ENCODE data around the gene SLC12A4.
"Not testable (repeated sequence)": the region's sequence is repeated elsewhere in the genome, so short reads cannot be mapped to it uniquely, and the experiment has no call there.

SLC12A4 gene

DNA sequence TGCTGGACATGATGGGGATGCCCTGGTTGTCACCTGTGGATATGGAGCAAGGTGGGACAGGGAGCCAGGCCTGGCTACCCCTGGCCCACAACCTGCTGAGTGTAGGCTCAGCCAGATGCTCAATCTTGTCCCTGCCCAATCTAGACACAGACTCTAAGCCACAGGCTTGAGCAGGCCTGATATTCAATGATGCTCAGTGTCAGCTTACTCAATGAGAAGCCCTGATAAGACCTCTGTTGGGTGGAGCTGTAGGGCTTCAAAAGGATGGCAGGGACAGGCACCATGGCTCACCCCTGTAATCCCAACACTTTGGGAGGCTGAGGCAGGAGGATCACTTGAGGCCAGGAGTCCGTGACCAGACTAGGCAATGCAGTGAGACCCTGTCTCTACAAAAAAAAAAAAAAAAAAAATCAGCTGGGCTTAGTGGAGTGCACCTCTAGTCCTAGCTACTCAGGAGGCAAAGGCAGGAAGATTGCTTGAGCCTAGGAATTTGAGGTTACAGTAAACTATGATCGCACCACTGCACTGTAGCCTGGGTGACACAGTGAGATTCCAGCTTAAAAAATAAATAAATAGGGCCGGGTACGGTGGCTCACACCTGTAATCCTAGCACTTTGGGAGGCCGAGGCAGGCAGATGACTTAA is 27.9 kb downstream of the SLC12A4 start:
- no peak for DNase-seq

DNA sequence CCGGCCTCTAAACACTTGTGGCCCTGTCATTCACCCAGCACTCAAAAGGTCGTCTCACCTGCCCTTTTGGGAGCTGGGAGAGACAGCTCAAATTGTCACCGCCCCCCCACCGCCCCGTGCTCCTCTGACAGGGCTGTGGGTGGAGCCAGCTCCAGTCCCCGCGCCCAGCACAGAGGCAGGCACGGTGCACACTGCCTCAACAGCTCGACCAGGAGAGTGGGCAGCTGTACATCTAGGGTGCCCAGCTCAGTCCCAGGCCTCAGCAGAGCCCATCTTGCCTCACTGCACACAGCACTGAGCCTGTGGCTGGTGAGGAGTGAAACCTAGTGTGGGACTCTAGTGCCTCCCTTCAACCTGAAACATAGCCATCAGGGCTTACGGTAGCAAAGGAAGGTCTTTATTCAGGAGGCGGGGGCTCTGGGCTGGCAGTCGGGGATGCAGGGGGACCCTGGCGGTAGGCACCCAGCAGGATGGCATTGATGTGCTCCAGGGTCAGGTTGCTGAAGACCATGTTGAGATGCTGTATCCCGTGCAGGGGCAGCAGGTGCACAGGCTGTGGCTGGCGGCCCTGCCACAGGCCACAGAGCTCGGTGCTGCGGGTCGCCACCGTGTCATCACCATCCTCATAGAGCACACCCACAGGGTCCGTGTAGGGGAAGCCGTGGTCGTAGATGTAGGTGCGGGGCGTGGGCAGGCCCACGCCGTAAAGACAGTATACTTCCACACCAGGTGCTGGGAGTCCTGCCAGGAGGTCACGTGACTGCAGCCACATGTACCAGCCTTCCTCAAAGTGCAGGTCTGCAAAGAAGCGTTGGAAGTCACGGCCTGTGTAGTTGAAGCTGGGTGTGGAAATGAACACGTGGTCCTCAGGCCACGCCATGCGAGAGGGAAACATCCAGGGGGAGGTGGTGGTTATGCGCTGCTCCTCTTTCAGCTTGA is 28.7 kb downstream of the SLC12A4 start:
- peak; percentile 24 for DNase-seq

DNA sequence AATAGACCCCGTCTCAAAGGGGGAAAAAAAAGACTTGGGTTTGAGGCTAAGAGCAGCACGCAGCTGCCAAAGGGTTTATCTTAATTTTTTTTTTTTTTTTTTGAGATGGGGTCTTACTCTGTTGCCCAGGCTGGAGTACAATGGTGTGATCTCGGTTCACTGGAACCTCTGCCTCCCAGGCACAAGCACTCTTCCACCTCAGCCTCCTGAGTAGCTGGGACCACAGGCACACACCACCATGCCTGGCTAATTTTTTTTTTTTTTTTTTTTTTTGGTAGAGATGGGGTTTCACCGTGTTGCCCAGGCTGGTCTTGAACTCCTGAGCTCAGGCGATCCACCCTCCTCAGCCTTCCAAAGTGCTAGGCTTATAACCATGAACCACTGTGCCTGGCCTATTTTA is 30.7 kb downstream of the SLC12A4 start:
- DNase-seq = not testable (repeated sequence)

DNA sequence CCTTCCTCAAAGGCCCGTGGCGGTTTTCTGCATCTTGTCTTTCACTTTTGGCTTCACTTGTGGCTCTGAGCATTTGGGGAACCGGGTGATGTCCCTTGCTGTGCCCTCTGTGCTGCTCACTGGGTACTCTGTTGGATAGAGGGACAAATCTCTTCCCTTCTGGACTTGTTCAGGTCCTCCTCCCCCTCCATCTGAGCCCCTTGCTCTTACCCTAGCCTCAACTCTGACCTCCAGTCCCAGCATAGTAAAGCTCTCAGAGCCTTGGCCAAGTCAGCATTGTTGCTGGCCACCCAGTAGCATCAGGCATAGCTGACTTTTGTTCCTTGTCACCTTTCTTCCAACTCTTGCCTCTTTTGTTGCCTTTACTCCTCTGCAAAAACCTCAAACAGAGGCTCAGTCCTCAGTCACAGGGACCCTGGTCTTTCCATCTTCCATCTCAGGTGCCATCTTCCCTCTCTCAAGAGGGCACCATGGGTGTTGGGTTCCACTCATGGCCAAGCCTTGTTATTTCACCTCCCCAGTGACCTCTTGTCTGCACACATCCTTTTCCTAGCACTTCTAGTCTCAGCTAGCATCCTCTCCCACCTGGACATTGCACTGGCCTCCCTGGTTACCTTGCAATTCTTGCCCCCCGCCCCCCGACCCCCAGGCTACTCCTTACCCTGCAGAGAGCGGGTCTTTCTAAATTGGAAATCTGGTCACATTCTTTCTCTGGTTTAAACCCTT is 31.4 kb downstream of the SLC12A4 start:
- DNase-seq = peak; percentile 84

DNA sequence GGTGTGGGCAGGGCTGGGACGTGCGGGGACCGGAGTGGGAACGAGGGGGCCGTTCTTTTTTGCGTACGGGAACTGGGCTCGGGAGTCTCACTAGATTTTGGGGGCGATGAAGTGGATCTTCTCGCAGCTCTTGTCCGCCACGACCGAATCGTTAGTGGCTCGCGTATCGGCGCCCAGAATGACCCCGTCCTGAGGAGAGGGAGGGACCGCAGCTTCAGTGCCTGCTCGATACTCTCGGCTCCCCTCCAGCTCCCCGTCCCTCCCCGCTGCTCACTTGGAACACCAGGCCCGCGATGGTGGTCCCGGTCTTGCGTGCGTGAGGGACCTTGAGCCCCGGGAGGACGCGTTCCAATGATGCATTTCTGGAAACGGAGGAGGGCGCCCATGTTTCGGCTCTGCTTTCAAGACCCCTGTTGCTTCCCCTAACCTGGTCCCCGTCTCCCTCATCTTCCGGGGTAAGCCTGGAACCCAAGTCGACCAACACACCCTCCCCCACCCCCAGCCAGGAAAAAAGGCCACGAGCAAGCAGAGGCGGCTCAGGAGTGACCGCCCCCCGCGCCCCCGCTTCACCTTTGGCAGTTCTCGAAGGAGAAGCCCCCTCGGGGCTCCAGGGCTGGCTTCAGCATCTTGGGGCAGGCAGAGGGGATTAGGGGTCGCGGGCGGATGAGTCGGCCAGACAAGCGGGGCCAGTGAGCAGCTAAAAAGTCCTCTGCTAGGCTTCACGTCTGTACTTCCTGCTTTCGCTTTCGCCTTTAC is 32.1 kb downstream of the SLC12A4 start, which contains the start of gene PSMB10:
Gene PSMB10, minus strand, starts transcription at position 727 of the 756 bp plus-strand sequence. Its CDS starts 101 bp downstream, at position 626.
- peak; percentile 25 for DNase-seq

DNA sequence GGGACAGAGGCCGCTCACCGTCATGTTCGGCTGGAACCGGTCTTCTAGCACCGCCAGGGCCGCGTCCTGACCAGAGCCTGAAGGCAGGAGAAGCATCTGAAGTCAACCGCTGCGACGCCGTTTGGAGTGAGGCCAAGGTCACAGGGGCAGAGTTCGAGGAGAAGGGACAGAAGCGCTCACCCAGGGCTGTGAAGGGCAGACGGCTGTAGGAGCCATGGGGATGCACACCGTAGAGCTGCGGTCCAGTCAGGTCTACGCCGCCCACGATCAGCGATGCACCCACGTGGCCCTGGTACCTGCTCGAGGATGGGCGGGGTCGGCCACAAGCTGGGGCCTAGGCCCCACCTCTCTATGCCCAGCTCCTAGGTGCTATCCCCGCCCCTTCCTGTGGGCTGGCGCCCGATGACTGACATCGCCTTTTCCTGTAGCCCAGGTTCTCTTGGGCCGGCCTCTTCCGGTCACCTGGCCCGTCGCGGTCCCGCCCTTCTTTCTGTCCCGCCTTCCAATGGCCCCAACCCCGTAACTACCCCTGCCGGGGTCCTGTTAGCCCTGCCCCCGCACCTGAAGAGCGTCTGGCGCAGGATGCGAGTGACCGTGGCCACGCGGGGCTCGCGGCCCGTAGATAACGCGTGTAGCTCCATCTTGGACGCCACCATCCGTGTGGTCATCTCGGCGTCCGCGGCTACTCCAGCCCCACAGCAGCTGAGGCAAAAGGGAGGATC is 32.9 kb downstream of the SLC12A4 start:
- peak; percentile 97 for DNase-seq

DNA sequence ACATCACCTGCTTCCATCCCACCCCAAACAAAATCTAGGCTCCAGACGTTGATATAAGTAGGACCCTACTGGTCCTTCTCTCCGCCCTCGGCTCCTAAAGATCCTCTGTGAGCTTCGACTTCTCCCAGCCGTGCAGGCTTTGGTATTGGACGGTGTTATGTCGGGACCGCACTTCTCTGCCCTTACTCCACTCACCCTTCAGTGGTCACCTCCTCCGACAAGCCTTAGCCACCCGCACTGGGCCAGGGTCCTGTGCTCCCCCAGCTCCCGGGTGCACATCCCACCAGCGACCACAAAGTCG is 33.4 kb downstream of the SLC12A4 start:
- no peak for DNase-seq

DNA sequence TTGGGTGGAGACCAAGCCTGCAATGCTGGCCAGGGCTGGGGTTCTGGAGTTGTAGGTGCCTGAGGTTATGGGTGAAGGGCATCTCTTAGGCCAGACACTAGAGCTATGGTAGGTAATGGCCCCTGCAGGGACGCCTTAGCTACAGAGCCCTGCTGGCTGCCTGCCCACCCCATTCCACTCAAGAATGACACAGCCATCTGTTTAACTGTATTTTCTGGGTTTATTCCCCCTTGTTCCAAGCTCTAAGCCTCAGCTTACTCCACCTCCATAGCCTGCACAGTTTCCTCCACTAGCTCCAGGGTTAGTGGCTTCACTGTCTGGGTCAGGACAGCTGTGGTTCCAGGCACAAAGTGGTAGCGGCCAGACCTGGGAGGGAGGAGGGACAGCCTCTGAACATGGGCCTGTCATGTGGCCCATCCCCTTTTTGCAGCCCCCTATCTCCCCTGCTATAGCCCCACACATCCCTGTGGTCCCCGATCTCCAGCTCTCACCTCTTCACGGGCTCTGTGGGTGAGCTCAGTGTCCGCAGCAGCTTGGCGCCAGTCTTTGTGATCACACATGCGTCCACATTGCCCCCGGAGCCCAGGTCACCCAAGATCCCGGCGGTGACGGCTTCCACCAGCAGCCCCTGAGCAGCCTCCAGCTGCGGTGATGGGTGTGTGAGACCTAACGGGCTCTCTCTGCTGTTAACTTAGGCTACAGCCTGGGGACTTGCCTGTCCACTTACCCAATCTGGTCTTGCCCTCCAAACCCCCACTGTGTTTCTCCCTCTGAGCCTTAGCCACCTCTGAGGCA is 33.9 kb downstream of the SLC12A4 start:
- no peak for DNase-seq

DNA sequence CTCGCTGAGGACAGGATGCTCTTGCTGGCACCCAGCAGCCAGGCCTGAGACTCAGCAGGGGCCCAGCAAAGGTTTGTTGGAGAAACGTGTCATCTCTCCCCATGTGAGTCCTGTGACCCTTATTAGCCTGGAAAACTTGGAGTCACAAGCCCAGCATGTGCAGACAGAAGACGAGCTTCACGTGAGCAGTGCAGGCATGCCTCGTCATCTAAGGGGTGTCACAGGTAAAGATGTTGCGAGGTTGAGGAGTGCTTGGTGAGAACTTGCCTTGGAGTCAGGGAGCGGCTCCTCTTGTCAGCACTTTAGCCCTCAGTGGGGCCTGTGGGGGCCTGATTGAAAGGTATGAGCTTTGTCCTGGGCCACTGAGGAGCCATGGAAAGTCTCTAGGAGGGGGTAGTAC is 34.6 kb downstream of the SLC12A4 start:
- no peak for DNase-seq

DNA sequence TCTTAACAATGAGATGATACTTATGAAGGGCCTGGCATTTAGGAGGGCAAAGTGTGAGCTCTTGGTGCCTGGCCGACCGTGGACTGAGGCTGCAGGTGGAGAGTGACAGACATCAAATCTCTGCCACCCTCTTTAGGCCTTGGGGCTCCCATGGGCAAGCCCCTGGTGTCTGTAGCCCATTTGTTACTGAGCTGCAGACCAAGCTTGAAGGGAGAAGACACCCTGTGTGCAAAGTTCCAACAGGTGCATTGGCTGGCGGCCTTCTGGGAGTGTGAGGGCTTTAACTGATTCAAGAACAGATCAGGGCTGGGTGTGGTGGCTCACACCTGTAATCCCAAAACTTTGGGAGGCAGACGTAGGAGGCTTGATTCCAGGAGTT is 36.0 kb downstream of the SLC12A4 start:
- no peak for DNase-seq

DNA sequence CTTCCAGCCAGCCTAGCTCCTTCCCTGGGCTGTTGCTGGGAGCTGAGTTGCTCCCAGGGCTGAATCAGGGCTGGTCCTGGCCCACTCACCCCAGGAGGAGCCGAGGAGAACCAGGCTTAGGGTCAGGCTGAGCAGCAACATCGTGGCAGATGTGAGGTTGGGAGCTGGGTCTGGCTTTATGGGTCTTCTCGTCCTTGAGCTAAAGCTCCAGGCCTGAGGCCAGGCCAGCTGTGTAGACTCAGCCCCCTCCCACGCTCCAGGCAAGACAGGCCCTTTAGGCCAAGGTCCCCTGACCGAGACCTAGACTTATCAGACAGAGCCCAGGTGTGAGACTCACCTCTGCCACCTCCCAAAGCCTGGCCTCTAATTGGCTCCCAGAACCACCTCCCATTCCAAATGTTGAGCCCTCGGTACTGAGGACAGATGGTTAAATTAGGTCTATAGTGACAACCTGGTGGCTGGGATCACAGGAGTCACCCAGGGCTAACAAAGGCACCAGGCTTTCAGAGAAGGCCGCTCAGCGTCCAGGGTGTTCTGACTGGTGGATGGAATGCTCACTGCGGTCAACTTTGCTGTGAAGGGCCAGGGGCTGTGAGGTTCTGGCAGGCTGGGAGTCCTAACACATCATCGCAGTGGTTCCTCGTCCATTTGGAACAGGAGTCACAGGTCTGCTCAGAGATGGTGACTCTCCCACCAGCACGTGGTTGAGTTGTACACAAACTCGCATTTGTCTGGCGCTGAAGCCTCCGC is 36.5 kb downstream of the SLC12A4 start, which contains the start of gene CTRL:
Gene CTRL, minus strand, starts transcription at position 151 of the 750 bp plus-strand sequence. Its CDS starts 10 bp downstream, at position 141.
- DNase-seq = no peak

DNA sequence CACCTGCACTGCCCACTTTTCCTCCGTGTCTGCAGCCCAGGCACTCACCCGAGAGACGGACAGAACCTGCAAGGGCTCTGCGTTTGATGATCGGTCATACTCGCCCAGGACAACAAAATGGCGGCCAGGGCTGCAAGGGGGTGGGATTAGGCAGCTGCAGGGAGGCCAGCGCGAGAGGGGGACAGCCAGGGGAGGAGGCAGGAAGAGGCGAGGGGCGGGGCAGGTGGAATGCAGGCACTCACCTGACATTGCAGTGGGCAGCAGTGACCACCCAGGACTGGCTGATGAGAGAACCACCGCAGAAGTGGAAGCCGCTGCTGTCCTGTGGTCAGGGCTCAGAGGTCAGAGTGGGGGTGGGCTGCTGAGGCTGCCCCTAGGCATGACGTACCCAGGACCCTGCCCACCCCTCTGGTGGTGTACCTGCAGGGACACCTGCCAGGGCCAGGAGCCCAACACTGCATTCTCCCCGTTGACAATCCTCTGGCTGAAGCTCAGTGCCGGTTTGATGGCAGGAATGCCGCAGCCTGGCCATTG is 37.7 kb downstream of the SLC12A4 start:
- DNase-seq = no peak

DNA sequence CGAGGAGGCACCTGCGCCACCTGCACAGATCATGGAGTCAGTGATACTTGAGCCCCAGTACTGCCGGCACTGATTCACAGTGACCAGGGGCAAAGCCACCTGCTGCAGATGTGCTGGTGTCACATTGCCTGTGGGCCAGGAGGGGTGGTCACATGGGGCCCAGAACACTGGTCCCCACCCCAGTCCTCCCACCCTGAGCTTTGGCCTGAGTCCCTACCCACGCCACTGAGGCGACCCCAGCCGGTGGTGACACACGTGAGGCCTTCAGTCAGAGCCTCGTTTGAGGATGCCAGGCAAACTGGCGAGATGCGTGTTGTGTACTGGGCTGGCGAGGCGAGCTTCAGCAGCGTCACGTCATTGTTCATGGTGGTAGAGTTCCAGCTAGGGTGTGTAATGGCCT is 38.2 kb downstream of the SLC12A4 start:
- no peak for DNase-seq

DNA sequence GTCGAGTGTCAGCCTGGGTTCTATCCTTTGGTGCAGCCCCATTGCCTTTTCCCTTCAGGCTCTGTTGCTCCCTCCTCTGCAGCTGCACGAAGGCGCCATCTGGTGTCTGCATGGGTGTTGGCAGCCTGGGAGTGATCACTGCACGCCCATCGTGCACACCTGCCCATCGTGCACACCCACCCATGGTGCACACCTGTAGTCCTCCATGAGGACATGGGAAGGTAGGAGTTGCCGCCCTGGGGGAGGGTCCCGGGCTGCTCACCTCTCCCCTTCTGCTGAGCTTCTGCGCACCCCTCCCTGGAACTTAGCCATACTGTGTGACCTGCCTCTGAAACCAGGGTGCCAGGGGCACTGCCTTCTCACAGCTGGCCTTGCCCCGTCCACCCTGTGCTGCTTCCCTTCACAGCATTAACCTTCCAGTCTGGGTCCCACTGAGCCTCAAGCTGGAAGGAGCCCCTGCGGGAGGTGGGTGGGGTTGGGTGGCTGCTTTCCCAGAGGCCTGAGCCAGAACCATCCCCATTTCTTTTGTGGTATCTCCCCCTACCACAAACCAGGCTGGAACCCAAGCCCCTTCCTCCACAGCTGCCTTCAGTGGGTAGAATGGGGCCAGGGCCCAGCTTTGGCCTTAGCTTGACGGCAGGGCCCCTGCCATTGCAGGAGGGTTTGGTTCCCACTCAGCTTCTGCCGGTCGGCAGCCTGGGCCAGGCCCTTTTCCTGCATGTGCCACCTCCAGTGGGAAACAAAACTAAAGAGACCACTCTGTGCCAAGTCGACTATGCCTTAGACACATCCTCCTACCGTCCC is 39.7 kb downstream of the SLC12A4 start:
- DNase-seq = peak; percentile 74

DNA sequence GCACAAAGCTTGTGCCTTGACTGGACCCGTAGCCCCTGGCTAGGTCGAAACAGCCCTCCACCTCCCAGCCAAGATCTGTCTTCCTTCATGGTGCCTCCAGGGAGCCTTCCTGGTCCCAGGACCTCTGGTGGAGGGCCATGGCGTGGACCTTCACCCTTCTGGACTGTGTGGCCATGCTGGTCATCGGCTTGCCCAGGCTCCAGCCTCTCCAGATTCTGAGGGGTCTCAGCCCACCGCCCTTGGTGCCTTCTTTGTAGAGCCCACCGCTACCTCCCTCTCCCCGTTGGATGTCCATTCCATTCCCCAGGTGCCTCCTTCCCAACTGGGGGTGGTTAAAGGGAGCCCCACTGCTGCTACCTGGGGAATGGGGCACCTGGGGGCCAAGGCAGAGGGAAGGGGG is 40.3 kb downstream of the SLC12A4 start:
- DNase-seq = no peak

DNA sequence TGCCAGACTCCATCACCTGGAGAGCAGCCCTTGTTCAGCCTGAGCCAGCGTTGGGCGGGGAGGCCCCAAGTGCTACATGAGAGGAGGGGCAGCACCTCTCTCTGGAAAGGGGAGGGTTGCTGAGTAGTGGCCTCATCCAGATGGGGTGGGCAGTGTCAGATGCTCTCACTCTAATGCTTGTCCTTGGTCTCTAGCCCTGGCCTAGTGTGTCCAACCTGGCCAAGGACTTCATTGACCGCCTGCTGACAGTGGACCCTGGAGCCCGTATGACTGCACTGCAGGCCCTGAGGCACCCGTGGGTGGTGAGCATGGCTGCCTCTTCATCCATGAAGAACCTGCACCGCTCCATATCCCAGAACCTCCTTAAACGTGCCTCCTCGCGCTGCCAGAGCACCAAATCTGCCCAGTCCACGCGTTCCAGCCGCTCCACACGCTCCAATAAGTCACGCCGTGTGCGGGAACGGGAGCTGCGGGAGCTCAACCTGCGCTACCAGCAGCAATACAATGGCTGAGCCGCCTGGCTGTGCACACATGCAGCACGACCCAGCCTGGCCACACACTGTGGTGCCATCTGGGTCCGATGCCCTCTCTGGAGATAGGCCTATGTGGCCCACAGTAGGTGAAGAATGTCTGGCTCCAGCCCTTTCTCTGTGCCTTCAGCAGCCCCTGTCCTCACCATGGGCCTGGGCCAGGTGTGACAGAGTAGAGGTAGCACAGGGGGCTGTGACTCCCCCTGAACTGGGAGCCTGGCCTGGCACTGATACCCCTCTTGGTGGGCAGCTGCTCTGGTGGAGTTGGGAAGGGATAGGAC is 41.1 kb downstream of the SLC12A4 start:
- DNase-seq = no peak

DNA sequence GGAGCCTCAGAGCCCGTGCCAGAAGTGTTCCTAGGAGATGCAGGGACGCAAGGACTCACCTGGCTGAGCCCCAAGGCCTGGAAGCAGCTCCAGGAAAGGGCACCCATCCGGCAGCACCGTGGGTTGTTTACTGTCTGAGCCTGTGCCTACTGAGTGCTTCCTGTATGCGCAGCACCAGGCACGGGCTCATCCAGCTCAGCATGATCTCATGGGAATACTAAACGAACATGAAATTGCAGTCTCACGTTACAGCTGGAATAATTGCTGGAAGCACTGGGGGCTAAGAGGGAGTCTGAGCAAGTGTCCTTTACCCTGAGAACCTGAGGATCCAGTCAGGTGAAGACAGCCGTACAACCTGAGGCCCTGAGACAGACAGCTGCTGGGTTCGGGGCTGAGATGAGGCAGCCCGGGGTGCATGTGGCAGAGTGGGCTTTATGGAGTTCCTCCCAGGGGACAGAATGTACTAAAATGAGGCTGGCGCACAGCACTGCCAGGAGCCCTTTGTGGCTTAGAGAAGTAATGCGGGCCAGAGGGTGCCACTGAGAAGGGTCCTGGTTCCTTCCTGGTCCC is 42.2 kb downstream of the SLC12A4 start:
- no peak for DNase-seq

All from CD4-positive, alpha-beta T cell treated with Interleukin-4 for 4 hours (primary cell).